GM10248 (cell line): ENCODE results near the gene SIGLEC15.

Source experiments
- CTCF ChIA-PET: fragments of 300-600 bp; sonication (Branson Sonifier 250); formaldehyde crosslinking; extraction: SDS; loops from one replicate; lab custom pipeline; 2021; ENCODE audit warnings: antibody characterized with exemption; lab: Yijun Ruan, JAX
- POLR2A ChIA-PET: fragments of 350-650 bp; sonication (Branson Sonifier 250); formaldehyde crosslinking; extraction: SDS; loops from one replicate; lab custom pipeline; 2020; ENCODE audit warnings: antibody characterized with exemption; lab: Yijun Ruan, JAX
- DNase-seq: peaks from one replicate; pipeline ENCODE4 v3.0.0; 2012; ENCODE audit errors: extremely low spot score
- CTCF ChIP-seq: IDR thresholded peaks from 2 replicates; pipeline ENCODE4 v1.5.1; 2012; ENCODE audit warnings: mild to moderate bottlenecking, low read depth; ENCODE audit errors: extremely low read depth, missing control alignments, control extremely low read depth

The SIGLEC15 gene

GRCh38 chr18:45874491-45875184 is 49.2 kb downstream of the SIGLEC15 start:
- POLR2A ChIA-PET = no interaction called here
- peak; percentile 54 for DNase-seq
- CTCF ChIA-PET = no interaction called here
- no peak for TF ChIP-seq CTCF

DNA sequence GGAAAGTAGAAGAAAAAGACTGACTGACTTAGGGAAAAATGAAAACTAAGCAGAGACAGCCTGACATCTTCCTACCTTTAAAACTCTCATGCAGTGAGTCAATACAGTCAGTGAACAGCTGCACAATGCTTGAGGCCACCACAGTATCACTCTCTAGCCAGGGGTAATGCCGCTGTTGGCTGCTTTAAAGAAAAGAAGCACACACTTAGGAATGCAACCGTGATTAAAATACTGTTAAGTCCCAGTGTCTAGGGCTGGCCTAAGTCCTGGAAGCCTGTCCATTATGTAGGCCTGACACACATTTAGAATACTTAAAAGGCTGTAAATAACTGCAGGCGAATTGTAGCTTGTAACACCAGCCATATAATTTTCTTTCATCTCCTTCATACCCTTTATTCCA is 50.7 kb downstream of the SIGLEC15 start:
- CTCF ChIA-PET = interaction anchor here (1.4 to 6.8 kb wide), 6 partner anchors 17 to 212 kb away, joined by 3 to 117 read pairs (median 56); partner anchors contain the start of genes PSTPIP2 and SLC14A1
- POLR2A ChIA-PET = no interaction called here
- TF ChIP-seq CTCF = no peak
- DNase-seq = no peak

DNA sequence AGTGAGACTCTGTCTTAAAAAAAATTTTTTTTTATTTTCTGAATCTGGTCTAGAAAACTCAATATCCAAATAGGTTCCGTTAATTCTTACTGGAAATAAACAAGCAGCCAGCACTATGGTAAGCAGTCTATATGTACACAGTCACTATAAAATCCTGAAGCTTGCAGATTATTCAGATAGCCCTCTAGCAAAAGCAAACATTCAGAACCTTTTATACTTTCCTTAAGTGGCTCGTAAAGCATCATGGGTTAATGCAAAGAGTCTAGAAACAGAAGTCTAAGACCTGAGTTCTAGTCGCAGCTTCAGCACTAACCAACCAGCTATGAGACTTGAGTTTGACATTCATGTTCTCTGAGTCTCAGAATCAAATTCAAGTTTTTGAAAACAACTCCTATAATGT is 51.9 kb downstream of the SIGLEC15 start:
- ChIA-PET POLR2A (no interaction called here), CTCF (interaction anchor here (1.2 to 6.8 kb wide), 9 partner anchors 9 to 213 kb away, joined by 3 to 117 read pairs (median 29); partner anchors contain the start of genes PSTPIP2 and SLC14A1)
- no peak for TF ChIP-seq CTCF
- no peak for DNase-seq

DNA sequence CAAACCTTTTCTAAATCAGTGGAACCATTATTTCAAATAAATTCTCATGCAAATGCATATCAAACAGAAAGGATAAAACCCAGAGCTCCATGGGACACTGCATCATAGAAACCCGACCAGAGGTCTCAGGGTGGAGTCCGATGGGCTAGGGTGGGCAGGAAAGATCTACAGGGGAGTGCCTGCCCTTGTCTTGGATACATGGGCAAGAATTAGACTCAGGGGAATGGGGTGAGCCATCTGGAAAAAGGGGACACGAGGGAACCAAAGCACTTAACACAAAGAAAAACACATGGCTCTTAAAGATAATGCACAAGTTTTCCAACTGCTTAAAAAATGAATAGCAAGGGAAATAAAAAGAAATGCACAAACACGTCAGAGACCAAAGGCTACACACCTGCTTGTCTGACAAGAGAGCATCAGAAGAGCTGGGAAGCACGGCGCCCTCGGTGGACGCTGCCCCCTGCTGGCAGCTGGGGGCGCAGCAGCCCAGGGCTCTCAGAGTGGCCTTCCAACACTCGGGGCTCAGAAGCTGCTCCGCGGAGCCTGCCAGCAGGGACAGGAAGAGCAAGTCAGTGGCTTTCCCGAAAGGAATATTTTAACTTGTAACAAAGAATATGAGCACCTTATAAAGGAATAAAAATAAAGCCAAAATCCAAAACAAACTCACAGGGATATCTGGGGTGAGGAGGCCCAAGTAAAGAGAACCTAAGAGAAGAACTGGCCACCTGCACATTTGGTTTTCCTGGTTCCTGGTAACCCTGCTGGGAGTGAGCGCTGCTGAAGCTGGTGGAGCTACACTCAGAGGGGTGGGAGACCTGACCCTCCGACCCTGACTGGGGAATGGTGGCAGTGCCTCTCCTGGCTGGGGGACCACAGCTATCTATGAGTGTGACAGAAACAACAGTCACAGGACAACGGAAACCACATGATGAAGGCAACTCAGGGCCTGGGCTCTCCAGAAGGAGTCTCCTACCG is 54.5 kb downstream of the SIGLEC15 start:
- CTCF ChIA-PET = interaction anchor here (0.7 to 6.8 kb wide), 56 partner anchors 11 to 324 kb away, joined by 3 to 117 read pairs (median 4); partner anchors contain the start of genes PSTPIP2 and SLC14A1
- POLR2A ChIA-PET = no interaction called here
- peak; percentile 99 for TF ChIP-seq CTCF
- peak; percentile 79 for DNase-seq

- ChIA-PET POLR2A (no interaction called here), CTCF (interaction anchor here (0.8 to 6.8 kb wide), 30 partner anchors 8 to 260 kb away, joined by 3 to 117 read pairs (median 8); partner anchors contain the start of genes PSTPIP2 and SLC14A1)
- TF ChIP-seq CTCF = no peak
- no peak for DNase-seq
Measured at GRCh38 chr18:45880876-45881558, 55.5 kb downstream of the SIGLEC15 start.
